HG02870 (cell line): Measurements from ENCODE around the gene FAM107B.

Experiments used
- ATAC-seq: cut with Tn5 transposase; IDR thresholded peaks from one replicate; pipeline ENCODE4 v1.9.1; 2021; ENCODE audit warnings: mild to moderate bottlenecking, moderate library complexity; ENCODE audit not compliant: unreplicated experiment

The FAM107B gene

DNA sequence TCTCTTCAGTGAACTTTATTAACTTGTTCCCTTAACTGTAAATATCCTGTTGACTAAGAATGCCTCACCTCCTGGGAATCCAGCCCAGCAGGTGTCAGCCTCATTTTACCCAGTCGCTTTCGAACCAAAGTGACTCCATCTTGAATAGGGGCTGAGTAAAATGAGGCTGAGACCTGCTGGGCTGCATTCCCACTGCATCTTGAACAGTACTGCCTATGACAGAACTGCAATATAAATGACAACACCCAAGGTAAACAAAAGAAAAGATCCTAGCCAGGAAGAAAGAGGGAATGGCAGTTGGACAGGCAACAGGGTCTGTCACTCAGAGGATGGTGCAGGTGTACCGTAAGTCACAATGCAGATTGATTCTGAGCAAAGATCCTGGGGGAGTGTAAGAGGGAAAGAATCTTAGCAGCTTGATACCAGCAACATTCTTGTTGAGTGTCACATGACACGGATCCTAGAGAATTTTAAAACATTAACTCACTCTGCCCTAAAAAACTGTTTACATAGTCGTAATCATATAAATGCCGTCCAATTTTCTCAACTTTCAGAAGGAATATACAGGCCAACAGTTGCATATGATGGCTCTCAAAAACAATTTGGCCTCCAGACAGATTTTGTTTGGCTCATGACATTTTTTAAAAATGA is 4.4 kb upstream of the FAM107B start:
- ATAC-seq, result no peak

DNA sequence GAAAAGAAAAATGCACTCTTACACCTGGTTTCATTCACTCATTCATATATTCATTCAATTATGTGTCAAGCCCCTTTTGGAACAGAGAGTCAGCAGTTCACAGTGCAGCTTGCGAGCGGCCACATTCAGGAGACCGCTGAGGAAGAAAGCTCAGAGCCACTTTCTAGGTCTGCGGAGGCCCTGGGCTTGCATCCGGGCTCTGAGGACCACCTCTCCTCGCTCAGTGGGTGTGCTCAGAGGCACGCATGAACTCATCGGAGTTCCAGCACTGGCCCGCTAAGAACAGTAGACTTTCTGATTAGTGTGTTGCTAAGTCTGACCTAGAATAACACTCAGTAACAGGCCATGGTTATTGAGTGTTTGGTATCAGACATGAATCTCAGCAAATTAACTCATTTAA is 1.8 kb upstream of the FAM107B start:
- no peak for ATAC-seq

DNA sequence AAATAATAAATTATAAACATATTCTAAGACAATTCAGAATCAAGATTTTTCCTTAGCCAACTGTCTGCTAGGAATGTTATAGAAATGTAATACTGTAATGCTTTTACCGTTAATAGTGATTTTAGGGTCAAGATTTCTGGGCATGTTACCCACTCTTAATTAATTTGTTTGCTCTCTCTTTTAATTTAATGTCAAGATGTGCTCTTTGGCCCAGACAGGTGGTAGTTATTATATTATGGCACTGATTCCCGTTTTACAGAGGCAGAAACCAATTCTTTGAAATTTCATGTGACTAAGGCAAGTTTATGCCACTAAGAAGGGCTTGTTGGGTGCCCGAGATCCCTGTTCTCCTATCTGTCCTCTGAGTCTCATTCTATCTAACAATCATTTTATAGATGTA is 959 bp upstream of the FAM107B start:
- ATAC-seq, result no peak

DNA sequence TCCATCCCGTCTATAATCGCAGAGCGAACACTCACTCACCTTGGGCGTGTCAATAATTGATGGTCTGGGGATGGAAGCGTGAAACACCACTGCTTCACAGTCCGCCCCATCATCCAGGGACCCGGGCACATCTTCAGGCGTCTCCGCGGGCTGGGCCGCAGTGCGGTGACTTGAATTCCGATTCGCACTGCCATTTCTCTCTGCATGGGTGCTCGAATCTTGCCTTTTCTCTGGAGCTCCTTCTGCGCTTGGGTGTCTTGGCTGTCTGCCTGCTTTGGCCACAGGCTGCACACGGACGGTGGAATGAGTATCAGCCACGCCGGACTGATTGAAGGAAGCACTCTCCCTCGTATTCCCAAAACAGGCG is 500 bp downstream of the FAM107B start:
- ATAC-seq, result no peak

DNA sequence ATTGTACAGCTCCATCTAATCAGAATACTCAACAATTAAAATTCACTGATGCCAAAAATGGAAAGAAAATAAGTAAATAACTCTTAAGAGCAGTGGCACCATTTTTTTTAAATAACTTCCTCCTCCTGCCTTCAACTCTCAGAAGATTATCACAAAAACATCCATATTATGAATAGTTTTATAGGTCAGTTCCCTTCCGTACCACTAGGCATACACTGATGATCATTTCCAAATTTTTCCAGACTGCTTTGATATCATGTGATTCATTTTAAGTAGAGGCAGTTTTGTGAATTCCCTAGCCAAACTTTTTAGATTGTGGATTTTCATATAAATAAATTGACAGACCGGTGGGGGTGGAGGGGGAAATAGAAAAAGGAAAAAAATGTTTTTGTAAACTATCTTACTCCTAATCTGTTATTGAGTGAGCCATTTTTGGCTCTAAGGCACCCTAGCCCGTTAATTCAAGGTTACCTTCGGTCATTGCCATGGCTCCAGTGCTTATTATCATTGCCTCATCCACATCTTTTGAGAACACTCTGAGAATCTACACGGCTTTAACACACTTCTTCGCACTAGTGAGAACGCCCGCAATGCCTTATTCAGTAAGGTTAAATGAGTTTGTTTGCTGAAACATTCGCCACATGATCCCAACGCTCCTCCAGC is 1.0 kb downstream of the FAM107B start:
- ATAC-seq, result no peak

DNA sequence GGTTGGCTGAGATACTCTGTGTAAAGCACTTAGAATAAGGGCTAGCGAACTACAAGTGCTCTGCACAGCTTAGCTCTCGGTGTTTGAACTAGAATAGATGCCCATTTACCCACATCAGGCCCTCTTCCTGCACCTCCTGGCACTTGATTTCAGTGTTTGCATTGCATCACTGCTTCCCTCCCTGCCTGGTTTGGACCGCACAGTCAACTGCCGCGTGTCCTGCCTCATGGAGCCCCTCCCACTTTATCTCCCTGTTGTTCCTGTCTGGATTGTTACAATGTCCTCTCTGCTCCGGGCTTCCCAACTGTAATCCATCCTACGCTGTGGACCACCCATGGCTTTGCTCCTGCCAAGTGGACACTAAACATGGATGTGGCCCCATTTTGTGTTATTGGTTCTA is 2.3 kb downstream of the FAM107B start:
- ATAC-seq, result no peak

DNA sequence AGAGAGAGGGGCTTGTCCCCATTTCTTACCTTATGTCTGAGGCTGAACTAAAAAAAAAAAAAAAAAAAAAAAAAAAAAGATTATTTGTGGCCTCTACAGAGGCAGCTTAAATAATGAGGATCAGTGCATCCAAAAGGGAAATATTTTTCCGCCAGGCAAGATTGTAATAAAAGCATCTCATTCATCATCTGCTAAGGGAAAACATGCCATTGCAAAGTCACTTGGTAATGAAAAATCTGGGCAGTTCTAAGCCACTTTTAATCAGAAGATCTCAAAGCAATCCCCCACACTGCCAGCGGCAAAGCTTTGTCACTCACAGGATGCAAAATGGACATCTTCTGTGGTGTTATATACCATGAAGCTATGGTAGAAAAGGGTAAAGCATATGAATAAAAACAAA is 3.8 kb downstream of the FAM107B start:
- ATAC-seq, result no peak

DNA sequence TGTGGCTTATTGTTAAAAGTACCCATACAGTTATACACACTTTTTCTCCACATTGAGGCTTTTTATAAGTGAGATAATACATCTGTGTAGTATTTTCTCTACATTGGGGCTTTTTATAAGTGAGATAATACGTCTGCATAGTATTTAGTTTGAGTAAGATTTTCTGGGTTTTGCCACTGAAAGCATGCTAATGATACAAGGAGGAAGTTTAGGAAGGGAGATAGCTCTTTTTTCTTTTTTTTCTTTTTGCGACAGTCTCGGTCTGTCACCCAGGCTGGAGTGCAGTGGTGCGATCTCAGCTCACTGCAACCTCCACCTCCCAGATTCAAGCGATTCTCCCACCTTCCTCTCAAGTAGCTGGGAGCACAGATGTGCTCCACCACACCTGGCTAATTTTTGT is 13.3 kb downstream of the FAM107B start:
- ATAC-seq, result no peak

DNA sequence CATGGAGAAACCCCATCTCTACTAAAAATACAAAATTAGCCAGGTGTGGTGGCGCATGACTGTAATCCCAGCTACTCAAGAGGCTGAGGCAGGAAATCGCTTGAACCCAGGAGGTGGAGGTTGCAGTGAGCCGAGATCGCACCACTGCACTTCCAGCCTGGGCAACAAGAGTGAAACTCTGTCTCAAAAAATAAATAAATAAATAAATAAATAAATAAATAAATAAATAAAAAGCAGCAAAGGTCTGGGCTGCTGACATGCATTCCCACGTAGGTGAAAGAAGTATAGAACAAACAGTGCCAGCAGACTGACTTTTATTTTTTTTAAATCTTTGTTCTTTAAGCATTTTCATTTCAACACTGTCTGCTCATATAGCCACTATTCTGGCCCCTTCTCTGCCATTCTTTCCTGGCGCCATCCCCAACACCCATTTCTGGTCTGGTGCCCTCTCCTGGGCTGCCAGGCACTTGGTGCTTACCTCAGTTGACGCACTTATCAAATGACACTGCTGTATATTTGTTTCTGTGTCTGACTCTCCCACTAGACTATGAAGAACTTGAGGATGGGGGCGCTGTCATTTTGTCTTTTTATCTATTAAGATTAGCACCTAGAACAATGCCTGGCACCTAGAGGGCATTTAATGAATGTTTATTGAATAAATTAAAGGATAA is 15.6 kb downstream of the FAM107B start:
- no peak for ATAC-seq

DNA sequence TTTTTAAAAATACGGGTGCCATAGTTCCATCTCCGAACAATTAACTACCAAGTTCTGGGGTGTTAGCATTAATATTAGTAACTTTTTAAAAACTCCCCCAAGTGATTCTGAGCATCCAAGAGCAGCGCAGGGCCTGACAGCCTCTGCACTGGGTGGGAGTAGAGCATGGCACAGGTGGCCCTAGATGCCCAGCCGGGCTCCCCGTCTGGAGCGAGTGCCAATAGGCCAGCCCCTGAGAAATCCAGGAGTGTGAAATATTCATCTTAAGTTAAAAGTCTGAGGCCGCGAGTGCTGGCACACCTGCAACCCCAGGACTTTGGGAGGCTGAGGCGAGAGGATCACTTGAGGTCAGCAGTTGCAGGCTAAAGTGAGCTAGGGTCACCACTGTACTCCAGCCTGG is 16.2 kb downstream of the FAM107B start:
- ATAC-seq, result no peak

DNA sequence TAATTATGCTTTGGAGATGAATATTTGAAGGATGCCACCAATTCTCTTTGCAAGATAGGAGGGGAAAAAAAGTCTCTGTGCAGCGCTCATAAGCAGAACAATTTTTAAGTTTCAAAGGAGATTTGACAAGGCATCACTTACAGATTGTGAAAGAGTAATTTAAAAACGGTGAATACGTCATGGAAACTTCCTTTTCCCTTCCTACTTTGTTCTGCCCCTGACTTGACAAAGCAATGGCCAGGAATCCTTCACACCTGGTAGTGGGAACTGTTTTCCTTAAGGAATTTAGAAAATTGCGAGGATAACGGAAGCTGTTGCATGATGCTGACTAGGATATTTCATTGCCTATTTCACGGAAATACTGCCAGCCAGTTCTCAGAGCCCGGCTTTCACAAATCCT is 16.7 kb downstream of the FAM107B start:
- no peak for ATAC-seq

DNA sequence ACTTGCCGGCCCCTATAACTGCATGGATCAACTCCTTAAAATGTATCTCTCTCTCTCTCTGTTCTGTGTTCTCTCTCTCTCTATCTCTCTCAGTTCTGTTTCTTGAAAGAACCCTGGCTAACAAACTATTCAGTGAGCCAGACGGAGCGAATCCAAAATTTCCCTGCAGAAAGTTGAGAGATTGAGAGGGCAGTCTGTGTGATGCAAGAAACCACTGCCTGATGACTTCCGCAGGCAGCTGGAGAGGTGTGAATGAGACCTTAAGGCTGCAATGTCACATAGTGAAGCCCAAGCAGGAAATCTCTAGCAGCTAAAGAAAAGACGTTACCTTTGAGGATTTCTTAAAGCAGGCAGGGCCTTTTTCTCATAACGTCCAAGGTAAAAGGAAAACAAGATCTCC is 17.3 kb downstream of the FAM107B start:
- ATAC-seq, result no peak

DNA sequence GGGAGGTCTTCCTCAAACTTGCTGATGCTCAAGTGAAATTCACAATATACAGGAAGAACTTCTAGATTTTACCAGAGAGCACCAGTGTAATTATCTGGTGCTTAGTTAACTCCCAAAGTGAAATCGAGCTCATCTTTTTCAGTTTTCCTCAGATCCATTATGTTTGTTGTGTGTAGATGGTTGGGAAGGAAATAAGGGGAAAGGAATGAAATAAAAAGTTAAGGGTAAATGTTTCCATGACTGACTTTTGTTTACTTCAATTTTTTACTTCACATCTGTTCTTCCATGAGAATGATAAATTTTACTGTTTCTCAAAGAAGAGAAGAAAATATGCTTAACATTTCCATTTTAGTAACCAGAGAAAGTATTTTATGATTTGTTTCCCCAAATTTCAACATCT is 21.3 kb downstream of the FAM107B start:
- no peak for ATAC-seq

DNA sequence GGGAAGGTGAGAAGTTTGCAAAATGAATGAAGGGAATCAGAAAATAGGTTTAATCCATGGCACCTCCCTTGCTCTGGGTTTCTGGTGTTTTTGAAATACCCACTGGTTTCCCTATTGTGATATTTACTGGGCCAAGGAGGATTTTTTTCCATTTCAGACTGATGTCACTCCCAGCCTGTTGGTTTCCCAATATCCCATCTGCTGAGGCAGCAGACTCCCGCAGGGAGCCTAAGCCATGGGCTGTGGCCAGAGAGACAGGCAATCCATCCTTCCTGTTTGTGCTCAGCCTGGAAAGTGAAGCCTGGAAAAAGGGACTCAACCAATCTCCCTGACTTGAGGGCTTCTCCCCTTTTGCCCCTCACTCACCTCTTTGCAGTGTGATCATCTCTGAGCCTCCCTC is 22.8 kb downstream of the FAM107B start:
- ATAC-seq, result no peak

DNA sequence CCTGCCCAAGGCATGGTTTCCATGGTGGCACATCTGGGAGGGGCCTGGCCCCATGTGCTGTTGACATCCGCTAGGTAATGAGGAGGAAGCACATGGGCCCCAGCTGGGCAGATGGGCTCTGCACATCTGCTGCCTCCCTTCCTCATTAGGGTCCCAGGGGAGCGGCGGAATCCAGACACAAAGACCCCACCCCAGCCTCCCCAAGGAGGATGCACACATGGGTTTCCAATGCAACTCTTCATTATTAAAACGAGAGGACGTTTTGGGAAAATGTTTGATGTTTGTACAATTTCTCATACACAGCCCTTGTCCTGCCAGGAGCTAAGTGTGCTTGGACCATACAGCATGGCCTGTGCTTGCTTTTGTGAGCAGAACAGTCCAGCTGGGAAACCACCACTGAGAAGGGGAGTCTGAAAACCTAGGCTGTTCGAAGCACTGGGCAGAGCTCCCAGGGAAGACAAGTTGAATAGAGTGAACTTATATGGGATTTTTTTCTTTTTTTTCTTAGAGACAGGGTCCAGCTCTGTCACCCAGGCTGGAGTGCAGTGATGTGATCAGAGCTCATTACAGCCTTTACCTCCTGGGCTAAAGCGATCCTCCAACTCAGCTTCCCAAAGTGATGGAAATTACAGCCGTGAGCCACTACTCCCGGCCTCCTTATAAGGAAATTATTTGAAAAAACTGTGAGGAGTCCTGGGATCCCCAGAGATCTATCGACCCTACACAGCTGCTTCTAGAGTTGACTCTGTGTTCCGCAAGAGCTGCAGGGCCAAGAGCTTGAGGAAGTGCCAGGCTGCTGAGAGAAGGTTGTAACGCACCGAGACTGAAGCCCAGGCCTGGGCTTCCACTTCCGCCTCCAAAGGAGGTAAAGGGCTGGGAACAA is 23.4 kb downstream of the FAM107B start:
- no peak for ATAC-seq

DNA sequence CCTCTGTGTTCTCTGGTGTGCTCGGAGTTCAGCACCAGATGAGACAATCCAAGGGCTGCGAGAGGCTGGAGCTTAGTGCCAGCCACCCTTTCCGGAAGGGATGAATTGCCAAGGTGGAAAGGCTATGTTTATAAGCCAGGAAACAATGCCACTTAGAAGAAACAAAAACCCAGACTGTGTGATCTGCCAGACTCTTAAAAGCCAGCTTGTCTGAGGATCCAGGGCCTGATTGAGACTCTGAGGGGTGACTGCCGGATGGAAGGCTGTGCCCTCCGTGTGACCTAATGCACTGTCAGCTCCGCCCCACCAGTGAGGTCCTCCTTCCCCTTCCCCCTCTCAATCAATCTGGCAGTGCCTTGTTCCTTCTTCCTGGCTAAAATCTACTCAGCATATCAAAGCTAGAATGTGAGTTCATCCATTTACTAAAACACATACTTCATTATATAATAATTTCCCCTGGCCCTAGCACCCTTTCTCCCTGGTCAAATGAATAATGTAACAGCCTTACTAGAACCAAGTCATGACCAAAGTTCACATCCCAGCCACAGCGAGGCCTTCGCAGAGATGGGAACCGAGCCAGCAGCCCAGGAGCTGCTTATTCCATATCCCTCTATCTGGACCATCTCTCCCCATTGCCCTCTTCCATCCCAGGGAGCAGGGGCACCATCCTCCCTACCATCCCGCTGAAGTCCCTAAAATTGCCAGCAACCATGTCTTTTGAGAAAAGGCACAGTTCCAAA is 25.5 kb downstream of the FAM107B start:
- no peak for ATAC-seq

DNA sequence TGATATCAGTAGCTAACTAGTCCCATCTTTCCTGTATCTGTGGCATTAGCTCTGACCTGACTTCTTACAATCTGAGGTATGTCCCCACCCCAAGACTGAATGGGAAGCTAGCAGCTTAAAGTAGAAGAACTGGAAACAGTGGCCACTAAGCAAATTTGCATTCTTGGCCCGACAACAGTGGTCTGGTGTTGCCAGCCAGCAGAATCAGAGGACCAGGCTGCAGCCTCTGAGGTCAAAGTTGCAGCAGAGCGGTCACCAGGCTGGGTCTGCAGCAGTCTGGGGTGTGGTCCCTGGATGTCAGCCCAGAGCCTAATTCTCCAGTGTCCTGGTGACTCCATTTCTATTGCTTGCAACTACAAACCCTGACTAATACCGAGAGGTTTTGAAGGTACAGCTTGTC is 26.3 kb downstream of the FAM107B start:
- ATAC-seq, result peak; percentile 54

DNA sequence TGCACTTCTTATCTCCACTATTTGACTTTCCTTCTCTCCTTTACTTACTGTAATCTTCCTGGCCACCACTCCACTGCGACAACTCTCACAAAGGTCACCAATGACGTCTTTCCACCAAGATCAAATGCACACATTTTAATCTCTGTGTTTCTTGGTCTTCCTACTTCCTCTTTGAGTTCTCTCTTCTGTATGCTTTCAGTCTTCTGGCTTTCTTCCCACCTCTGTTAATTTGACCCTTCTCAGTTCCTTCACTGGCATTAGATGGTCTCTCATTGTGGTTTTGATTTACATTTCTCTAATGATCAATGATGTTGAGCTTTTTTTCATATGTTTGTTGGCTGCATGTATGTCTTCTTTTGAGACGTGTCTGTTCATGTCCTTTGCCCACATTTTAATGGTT is 31.9 kb downstream of the FAM107B start:
- ATAC-seq, result peak; percentile 88

DNA sequence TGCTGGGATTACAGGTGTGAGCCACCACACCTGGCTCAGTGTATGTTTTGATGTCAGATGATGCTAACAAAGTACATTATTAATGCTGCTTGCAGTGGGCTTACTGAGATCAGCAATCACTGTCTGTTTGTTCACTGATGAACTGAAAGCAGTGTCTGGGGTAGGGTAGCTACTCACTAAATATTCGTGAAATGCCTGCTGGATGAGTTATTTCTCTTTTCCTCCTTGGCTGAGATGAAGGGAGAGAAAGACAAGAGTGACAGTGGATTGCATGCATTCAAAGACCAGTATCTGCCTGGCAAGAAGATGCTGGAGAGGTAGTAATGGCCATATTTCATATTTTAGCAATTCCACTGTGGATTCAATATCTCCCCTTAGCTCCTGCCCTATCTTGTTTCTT is 32.3 kb downstream of the FAM107B start:
- peak; percentile 18 for ATAC-seq

DNA sequence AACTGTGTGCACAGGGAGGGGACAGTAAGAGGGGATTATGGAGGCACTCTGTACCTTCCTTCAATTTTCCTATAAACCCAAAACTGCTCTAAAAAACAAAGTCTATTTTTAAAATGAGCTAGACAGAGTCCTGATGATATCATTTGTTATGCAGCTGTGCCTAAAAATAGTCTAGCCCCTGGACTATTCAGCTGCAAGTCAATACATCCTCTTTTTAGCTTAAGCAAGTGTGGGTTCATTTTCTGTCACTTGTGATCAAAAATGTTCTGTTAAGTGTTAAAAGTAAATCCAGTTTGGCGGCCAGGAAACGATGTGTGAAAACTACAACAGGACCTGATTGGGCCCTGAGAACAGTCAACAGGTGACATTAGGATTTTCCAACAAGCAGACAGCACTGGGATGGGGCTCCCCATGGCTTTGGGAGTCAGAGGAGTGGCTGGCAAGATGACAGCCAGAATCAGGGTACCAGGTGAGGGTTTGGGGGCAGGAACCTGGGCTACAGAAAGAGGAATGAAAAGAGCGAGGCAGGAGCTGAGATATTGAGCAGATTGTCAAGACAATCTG is 33.9 kb downstream of the FAM107B start:
- ATAC-seq, result no peak
